ENCODE data around the gene MMRN1.

Gene MMRN1

DNA sequence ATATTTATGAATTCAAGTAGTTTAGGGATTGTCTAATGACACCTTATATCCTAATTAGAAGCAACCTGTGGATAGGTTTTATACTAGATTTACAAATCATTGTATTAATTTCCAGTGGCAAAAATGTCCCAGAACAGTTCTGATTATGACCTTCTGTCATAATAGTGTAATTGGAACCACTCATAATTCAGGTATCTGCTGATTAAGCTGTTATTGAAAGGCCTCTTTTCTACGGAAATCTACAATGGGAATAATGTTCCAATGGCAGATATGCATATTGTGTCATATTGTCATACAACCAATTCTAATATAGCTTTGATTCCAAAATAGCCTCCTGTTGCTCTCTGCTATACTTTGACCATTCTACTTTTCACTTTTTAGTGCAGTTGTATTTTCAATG is 19.0 kb downstream of the MMRN1 start:
- no peak for DNase-seq (ENCODE audit: low read depth in 3 of 3)

DNA sequence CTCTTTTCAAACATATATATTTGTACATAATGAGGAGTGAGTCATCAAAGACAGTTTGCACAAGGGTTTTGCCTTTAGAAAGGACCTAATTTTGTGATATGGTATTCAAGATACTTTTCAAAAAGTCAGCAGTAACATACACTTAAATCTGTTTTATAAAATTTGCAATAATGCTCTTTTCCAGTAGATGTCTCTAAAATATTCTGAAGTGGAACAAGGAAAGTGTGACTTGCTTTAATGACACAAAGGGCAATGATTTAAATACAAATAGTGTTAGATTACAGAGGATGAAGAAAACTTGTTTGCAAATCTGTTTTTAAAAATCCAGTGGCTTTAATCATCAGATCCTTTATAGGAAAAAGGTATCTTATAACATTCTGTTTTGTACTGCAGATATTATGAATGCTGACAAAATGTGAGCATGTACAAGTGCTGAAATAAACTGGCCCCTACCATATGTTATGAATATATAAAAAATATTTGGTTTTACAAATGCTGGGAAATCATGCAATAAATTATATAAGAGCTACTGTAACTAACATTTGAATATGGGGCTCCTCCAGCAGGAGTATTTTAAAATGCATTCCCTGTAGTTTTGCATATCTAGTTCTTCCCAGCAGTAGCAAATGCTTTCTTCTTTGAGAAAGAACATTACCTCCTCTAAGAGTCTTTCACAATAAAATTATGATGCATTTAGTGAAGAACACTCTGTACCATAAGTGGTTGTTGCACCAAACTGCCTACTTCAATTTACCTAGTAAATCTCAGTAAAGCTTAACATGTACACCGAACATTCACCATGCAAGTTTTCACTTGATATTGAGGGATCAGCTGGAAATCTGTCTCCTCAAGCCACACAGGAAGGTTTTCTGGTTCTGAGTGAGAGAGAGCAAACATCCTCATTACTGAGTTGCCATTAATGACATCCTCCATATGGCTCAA is 20.2 kb downstream of the MMRN1 start:
- no peak for DNase-seq (ENCODE audit: low read depth in 3 of 3)

DNA sequence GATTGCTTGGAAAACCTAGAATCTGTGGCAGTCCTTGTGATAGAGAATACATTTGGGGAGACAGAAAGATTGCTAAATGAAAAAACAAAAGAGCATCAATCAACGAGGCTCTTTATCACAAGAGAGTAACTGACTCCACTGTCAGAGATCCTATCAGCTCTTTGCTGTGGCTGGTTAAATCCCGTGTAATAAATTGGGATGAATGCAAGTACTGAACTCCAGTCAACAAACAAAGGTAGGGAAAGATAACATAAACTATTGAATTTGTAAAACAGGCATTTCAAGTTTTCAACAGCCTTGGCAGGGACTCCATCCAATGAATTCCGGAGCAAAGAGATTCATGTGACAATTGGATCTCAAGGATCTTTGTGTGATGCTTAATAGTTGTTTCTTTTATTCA is 21.3 kb downstream of the MMRN1 start:
- no peak for DNase-seq (ENCODE audit: low read depth in 3 of 3)

DNA sequence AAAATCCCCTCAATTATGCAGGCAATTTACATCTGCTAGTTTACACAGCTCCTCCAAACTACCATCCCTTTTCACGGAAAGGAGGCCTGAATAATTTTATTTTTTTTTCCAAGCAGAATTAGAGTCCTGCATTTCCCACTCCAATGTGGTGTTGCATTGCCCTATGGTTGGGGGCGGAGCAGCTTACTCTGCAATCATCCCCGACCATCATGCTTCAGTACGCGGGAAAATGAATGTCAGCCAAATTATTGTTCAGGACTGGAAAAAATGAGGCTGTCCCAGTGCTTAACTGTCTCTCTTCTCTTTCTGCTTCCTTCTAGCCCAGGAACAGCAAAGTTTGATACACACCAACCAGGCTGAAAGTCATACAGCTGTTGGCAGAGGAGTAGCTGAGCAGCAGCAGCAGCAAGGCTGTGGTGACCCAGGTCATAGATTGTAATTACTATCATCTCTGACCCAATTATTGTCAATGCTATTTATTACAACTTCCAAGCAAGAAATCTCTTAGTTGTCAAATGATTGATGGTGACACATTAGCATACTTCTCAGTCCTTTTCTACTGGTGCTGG is 28.3 kb downstream of the MMRN1 start:
- DNase-seq (ENCODE audit: low read depth in 3 of 3) = no peak

DNA sequence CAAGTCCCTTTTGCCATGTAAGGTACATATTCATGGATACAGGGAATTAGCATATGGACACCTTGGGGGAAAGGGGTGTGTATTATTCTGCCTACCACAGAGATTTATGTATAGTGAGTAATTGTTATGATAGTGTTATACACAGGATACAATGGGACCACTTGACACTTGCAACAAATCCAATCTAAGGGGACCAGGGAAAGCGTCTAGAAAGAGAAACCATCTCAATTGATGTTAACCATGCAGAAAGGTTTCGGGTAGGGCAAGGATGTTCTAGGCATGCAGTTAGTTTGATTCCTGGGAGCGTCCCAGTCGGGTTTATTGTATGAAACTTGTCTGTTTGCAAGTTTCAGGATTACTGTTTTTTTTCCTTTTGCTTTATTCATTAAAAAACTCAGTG is 34.2 kb downstream of the MMRN1 start:
- DNase-seq (ENCODE audit: low read depth in 3 of 3) = no peak

- no peak for DNase-seq (ENCODE audit: low read depth in 3 of 3)
Measured at GRCh38 chr4:89929425-89930159, 34.9 kb downstream of the MMRN1 start.

GRCh38 chr4:89939546-89939945 is 44.9 kb downstream of the MMRN1 start:
- DNase-seq (ENCODE audit: low read depth in 3 of 3) = no peak

DNA sequence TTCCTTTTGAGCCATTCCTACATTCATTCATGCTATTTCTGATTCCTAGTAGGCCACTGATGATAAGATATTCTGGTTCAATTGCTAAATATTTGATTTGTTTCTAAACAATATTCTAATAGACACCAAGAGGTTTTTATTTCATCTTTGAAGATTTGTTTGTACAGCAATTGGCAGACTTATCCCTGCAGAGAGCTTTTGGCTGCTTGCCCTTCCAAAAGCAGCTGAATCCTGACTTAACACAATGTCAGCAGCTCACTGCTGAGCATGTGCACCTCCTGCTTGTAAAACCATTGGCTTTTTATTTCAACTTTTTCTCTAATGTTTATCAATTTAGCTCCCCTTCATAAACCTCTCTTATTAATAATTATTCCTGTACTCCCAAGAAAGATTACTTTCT is 45.3 kb downstream of the MMRN1 start:
- DNase-seq (ENCODE audit: low read depth in 3 of 3) = no peak

GRCh38 chr4:89942811-89943210 is 48.2 kb downstream of the MMRN1 start:
- no peak for DNase-seq (ENCODE audit: low read depth in 3 of 3)

DNA sequence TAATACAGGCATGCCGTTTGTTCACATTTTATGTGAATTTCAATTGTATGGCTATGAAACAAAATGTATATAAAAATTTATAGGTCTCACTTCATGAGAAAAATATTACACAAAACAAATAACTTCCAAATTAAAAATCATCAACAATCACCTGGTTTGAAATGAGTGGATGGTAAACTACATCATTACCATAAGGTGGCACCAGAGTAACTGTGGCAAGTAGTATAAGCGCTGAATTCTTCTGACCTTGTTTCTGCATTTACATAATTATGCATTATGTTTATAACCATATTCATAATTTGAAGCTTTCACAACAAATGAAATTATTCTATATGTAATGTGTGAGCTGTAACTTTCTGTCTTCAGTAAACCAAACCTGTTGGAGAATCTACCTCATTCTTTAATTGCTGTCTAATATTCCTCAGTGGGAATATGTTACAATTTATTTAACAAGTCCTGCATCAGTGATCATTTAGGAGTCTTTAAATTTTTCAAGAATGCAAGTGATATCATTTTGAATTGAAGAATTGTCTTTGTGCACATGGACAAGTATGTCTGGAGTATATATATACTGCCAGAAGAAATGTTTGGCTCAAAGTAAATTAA is 55.2 kb downstream of the MMRN1 start:
- DNase-seq (ENCODE audit: low read depth in 3 of 3) = no peak

- no peak for DNase-seq (ENCODE audit: low read depth in 3 of 3)
Measured at GRCh38 chr4:89952458-89952857, 57.8 kb downstream of the MMRN1 start.

DNA sequence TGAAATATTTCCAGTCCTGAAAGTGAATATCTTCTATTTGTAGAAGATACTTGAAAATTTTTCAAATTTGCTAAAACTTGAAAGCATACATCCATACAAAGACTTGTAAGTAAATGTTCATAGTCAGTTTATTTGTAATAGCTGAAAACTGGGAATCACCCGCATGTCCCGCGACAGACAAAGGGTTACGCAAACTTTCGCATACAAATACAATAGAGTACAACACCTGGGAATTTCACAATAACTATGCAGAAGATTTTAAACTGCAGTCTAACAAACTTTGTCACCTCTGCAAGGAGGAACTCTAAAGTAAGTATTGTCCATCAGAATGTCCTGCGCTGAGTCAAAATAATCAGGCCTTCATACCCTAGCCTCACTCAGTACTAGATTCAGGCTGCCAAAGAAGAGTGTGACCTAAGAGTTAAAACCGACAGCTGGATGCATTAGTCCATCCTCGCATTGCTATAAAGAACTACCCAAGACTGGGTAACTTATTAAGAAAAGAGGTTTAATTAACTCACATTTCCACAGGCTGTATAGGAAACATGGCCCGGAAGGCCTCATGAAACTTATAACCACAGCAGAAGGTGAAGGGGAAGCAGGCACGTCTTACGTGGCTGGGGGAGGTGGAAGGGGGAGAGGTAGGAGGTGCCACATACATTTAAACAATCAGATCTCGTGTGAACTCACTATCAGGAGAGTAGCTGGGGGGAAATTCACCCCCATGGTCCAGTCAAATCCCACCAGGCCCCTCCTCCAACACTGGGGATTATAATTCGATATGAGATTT is 60.4 kb downstream of the MMRN1 start:
- DNase-seq (ENCODE audit: low read depth in 3 of 3) = no peak

DNA sequence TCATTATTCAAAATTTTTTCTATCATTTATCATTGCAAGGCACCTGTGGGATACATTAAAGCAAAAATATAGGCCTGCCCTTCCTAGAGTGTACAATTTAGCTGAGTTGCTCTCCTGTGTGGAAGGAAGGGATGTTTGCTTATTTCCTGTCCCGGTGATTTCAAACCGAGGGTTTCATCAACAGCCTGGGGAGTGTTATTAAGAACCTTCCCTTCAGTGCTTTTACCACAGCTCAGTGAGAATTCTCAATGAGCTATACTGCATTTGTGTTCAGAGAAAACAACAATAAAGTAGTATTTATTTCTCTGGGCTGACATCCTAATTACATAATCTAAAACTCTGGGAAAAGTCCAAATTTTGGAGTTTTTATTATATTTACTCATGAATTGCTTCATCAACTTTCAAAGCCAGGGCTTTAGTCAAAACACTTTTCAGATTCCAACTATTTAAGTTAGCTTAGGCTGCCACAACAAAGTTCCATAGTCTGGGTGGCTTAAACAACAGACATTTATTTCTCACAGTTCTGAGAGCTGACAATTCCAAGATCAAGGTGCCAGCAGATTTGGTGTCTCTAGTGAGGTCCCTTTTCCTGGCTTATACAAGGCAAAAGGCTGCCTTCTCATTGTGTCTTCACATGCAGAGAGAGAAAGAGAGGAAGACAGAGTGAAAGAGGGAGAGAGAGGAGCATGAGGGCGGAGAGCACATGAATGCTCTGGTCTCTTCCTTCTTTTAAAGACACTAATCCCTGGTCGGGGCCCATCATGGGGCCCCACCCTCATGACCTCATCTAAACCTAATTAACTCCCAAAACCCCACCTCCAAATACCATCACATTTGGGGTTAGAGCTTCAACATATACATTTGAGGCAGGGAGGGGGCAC is 62.6 kb downstream of the MMRN1 start:
- DNase-seq (ENCODE audit: low read depth in 3 of 3) = no peak

- DNase-seq (ENCODE audit: low read depth in 3 of 3) = no peak
Measured at GRCh38 chr4:89981789-89982334, 87.2 kb downstream of the MMRN1 start.

DNA sequence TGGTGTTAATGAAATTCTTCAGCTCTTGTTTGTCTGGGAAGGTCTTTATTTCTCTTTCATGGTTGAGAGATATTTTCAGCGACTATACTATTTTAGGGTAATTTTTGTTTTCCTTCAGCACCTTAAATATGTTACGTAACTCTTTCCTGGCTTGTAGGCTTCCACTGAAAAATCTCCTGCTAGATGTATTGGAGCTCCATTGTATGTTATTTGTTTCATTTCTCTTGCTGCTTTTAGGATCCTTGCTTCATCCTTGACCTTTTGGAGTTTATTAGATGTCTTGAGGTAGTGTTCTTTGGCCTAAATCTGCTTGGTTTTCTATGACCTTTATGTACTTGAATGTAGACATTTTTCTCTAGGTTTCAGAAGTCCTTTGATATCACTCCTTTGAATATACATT is 93.6 kb downstream of the MMRN1 start:
- DNase-seq (ENCODE audit: low read depth in 3 of 3) = no peak

GRCh38 chr4:89992744-89993143 is 98.1 kb downstream of the MMRN1 start:
- DNase-seq (ENCODE audit: low read depth in 3 of 3) = no peak

GRCh38 chr4:89994176-89994873 is 99.7 kb downstream of the MMRN1 start:
- no peak for DNase-seq (ENCODE audit: low read depth in 3 of 3)

GRCh38 chr4:89995006-89995405 is 100.4 kb downstream of the MMRN1 start:
- no peak for DNase-seq (ENCODE audit: low read depth in 3 of 3)

GRCh38 chr4:89995814-89996213 is 101.2 kb downstream of the MMRN1 start:
- DNase-seq (ENCODE audit: low read depth in 3 of 3) = no peak
